Measurements from ENCODE around the gene COMMD1. TPM values are rescaled to one million over a fixed set of nuclear protein-coding genes. Genes with fewer than 3 reads are reported as not detected.

COMMD1 gene
- total RNA-seq, 4 donors from 2014 or later = 46.2 to 51.7 (median 46.7) TPM

- TF ChIP-seq, protein P1, sequence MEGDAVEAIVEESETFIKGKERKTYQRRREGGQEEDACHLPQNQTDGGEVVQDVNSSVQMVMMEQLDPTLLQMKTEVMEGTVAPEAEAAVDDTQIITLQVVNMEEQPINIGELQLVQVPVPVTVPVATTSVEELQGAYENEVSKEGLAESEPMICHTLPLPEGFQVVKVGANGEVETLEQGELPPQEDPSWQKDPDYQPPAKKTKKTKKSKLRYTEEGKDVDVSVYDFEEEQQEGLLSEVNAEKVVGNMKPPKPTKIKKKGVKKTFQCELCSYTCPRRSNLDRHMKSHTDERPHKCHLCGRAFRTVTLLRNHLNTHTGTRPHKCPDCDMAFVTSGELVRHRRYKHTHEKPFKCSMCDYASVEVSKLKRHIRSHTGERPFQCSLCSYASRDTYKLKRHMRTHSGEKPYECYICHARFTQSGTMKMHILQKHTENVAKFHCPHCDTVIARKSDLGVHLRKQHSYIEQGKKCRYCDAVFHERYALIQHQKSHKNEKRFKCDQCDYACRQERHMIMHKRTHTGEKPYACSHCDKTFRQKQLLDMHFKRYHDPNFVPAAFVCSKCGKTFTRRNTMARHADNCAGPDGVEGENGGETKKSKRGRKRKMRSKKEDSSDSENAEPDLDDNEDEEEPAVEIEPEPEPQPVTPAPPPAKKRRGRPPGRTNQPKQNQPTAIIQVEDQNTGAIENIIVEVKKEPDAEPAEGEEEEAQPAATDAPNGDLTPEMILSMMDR (IDR thresholded peaks at IDR 0.05; ENCODE audit: low read depth) = no peak
Observed at GRCh38 chr2:61961231-61961901, 55.9 kb downstream of the COMMD1 start.

DNA sequence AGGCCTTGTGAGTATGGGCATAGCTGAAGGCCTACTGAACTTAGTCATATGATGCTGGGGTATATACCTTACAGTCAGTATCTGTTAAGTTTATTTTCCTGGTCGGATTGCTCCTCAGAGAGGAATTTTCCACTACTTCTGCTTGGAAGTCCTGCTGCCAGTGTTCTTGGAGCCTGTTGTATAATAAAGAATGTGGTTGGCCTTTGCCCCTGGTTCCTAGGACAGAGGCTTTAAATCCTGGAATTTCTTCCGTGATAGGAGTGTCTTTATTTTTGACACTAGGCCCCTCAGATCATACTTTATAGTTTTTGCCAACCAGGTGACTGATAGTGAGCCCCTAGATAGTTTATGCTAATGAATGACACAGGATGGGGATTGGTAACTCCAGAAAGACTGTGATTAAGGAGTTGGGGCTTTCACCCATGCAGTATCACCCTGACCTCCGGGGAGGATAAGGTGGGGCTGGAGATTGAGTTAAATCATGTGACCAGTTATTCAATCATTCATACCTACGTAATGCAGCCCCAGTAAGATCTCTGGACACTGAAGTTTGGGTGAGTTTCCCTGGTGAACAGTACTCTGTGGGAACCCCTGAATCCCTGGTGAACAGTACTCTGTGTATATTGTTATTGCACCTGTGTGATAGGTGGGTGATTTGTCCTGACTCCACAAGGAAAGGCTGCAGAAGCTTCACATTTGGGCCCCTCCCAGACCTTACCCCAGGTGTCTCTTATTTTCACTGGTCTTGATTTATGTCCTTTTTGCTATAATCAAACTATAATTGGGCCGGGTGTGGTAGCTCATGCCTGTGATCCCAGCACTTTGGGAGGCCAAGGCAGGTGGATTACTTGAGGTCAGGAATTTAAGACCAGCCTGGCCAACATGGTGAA is 56.9 kb downstream of the COMMD1 start:
- TF ChIP-seq, protein P1 (IDR thresholded peaks at IDR 0.05; ENCODE audit: low read depth) = no peak

DNA sequence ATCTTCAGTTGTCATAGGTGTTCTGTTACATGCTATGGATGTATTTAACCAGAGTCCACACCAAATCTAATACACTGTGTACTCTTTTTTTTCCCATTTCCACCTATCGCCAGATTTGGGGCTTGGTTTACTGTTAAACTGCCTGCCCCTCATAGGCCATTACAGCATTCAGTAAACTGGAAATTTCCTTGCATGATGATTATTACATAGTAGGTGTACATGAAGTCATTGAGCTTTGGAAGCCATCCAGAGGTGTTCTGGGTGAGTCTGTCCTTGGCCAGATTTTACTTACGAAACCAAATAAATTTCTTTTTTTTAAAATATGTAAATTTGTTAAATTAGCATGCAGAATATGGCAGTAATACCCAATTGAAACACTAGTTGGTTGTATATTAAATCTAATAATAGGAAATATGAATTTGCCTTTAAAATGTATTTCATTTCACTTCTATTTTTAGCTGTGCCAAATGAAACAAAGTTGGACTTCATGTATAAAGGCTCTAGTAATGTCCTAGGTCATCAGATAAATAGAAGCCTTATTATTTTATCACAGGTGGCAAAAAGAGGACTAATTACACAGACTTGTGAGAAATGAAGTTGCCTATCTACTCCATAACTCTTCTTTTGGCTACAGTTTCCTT is 60.7 kb downstream of the COMMD1 start:
- TF ChIP-seq, protein P1 (IDR thresholded peaks at IDR 0.05; ENCODE audit: low read depth) = no peak

DNA sequence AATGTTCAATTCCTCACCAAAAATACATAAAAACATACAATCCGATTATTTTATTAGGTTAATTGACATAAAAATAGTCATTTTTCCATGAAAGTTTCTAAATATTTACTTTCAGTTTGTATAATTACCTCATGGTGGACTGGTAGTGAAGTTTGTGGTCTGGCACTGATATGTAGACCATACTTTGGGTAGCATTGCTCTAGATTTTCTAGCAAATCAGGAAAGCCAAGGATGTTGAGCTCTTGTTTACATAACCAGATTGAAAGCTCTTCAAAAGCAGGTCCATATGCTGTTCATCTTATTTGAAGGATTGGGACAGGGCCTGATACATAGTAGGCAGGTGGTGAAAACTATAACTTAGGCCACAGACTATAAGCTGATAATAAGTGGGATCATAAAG is 61.8 kb downstream of the COMMD1 start:
- TF ChIP-seq, protein P1 (IDR thresholded peaks at IDR 0.05; ENCODE audit: low read depth) = no peak

DNA sequence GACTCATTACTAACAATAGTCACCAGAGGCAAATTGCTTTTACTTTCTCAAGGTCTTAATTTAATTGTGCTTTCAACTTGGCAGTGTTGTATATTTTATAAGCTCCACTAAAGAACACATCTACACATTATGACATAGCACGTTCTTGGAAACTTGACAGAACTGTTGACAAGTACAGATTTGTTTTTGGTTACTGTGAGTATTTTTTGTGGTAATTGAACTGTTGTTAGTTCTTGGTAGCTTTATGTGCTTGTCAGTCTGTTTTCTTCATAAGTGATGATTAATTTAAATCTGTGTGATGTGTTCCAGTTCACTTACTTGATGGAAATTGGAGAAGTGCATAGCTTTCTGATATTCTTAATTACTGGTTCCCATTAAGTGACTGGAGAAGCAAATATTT is 63.9 kb downstream of the COMMD1 start:
- TF ChIP-seq, protein P1 (IDR thresholded peaks at IDR 0.05; ENCODE audit: low read depth) = no peak

DNA sequence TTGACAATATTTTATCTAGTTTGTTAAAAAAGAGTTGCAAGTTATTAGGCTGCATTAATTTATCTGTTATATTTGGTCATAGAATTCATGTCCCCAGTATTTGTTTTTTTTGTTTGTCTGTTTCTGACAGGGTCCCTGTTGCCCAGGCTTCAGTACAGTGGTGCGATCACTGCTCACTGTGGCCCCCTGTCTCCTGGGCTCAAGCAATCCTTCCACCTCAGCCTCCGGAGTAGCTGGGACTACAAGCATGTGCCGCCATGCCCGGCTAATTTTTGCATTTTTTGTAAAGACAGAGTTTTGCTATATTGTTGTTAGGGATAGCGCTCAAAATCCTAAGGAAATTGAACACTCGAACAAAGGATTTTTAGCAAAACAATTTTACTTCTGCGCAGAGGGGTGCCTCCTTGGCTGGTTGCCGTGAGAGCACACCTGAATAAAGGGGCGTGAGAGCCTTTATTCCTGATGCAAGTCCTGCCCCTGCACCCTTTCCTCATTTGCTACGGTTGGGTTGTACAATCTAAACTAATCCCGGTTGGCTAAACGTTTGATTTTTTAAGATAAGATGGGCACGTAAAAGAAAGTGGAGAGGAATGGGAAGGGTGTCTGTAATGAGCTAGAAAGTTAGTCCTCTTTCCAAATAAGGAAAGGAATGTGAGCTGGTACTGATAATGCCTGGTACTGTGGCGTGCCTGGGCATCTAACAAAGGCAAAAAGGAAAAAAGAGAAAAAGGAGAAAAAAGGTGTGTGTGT is 65.5 kb downstream of the COMMD1 start:
- TF ChIP-seq, protein P1 (IDR thresholded peaks at IDR 0.05; ENCODE audit: low read depth) = no peak
